ENCODE results near the gene CASQ1.

DNA sequence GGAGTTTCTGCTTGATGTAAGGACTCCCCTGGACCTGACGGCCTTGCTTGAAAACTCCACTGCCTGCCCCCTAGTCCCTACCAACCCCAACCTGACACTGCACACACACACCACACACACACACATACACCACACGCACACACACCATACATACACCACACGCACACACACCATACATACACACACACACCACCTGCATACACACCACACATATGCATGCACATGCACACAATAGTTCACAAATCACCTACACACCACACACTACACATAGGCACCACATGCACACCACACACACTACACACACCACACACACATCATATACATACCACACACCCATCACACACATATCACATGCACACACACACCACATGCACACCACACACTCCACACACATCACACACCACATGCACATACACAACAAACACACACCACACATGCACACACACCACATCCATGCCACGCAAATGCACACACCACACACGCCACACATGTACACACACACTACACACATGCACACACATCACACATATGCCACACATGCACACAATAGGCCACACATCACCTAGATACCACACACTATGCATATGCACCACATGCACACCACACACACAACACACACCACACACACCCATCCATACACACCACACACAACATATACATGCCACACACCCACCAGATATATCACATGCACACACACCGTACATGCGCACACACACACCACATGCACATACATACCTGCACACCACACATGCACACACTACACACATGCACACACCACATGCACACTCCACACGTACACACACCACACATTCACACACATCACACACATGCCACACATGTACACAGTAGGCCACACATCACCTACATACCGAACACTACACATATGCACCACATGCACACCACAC is 3.7 kb downstream of the CASQ1 start:
- TF ChIP-seq CTCF (IDR thresholded peaks at IDR 0.05) (no peak), POLR2A (IDR thresholded peaks at IDR 0.05) (no peak)
